PC-9 (cell line): ENCODE results near the gene RRBP1. TPM values are rescaled to one million over a fixed set of nuclear protein-coding genes. Genes with fewer than 3 reads are reported as not detected.

Experiments used
- BruUV-seq: library from RNA; stranded (reverse); fragments of 400-500 nt; replicated peaks from 2 replicates; lab custom pipeline; 2021; lab: Mats Ljungman, UMichigan
- CTCF ChIA-PET: fragments of 300-600 bp; sonication (Branson Sonifier 250); formaldehyde crosslinking; loops from one replicate; lab custom pipeline; 2022; ENCODE audit warnings: antibody characterized with exemption; lab: Charles Lee
- POLR2A ChIA-PET: fragments of 300-600 bp; sonication (Branson Sonifier 250); formaldehyde crosslinking; loops from one replicate; lab custom pipeline; 2022; ENCODE audit warnings: antibody characterized with exemption; ENCODE audit not compliant: unreplicated experiment; lab: Charles Lee
- DNase-seq, 2 experiments: peaks; one replicate each; pipeline versions ENCODE4 v3.0.0 to v3.0.0-alpha.2; 2015 to 2022; ENCODE audit warnings: mixed read lengths in 1 of 2
- H2AFZ ChIP-seq: fragments of 200-600 bp; sonication (generic); 2 replicates; pipeline ENCODE4 v1.8.1; 2017; ENCODE audit warnings: antibody characterized with exemption
- H3F3A ChIP-seq: fragments of 200-600 bp; sonication (generic); 2 replicates; pipeline ENCODE4 v1.8.1; 2017; ENCODE audit warnings: antibody characterized with exemption, mild to moderate bottlenecking, low read depth; ENCODE audit not compliant: insufficient read depth
- H3K27ac ChIP-seq: fragments of 200-600 bp; sonication (generic); 2 replicates; pipeline ENCODE4 v1.6.1; 2016; ENCODE audit warnings: mixed run types
- H3K27me3 ChIP-seq: fragments of 200-600 bp; sonication (generic); 2 replicates; pipeline ENCODE4 v1.6.1; 2016; ENCODE audit warnings: low read depth, mixed run types; ENCODE audit not compliant: insufficient read depth
- H3K36me3 ChIP-seq: fragments of 200-600 bp; sonication (generic); 2 replicates; pipeline ENCODE4 v1.6.1; 2016; ENCODE audit warnings: low read depth, mixed run types
- H3K4me1 ChIP-seq: fragments of 200-600 bp; sonication (generic); replicated peaks from 2 replicates; pipeline ENCODE4 v1.6.1; 2016; ENCODE audit warnings: mixed run types; ENCODE audit not compliant: insufficient read depth
- H3K4me2 ChIP-seq: fragments of 200-600 bp; sonication (generic); 2 replicates; pipeline ENCODE4 v1.6.1; 2017; ENCODE audit warnings: mixed run types
- H3K4me3 ChIP-seq: fragments of 200-600 bp; sonication (generic); 2 replicates; pipeline ENCODE4 v1.6.1; 2016; ENCODE audit warnings: mixed run types
- H3K79me2 ChIP-seq: fragments of 200-600 bp; sonication (generic); 2 replicates; pipeline ENCODE4 v1.6.1; 2017; ENCODE audit warnings: low read depth, mixed run types
- H3K9me2 ChIP-seq: fragments of 200-600 bp; sonication (generic); 2 replicates; pipeline ENCODE4 v1.8.1; 2017; ENCODE audit warnings: mild to moderate bottlenecking; ENCODE audit not compliant: insufficient read depth
- H3K9me3 ChIP-seq: fragments of 200-600 bp; sonication (generic); 2 replicates; pipeline ENCODE4 v1.8.1; 2016; ENCODE audit warnings: low read depth; ENCODE audit not compliant: insufficient read depth
- H4K20me1 ChIP-seq: fragments of 200-600 bp; sonication (generic); 2 replicates; pipeline ENCODE4 v1.8.1; 2017; ENCODE audit not compliant: insufficient read depth
- EZH2 ChIP-seq: fragments of 200-600 bp; sonication (generic); IDR thresholded peaks from 2 replicates; pipeline ENCODE4 v1.8.0; 2017; ENCODE audit warnings: antibody characterized with exemption, low read depth
- intact Hi-C: fragments of 100-400 bp; cut with micrococcal nuclease; formaldehyde crosslinking; loops from one replicate; pipeline ENCODE4 v1.10.0; 2022; ENCODE audit not compliant: unreplicated experiment
- total RNA-seq: library from RNA; stranded (reverse); gene quantifications from 2 replicates; pipeline ENCODE4 v1.2.3, GENCODE V29; 2021
- TF ChIP-seq, protein P1 (sequence below): fragments of 200-600 bp; sonication (generic); conservative IDR thresholded peaks from 2 replicates; pipeline ENCODE4 v1.6.1; 2017; ENCODE audit warnings: mixed run types, antibody characterized with exemption, mild to moderate bottlenecking, moderate library complexity

RRBP1 gene
- total RNA-seq, 1 experiment from 2014 or later = 144 TPM

DNA sequence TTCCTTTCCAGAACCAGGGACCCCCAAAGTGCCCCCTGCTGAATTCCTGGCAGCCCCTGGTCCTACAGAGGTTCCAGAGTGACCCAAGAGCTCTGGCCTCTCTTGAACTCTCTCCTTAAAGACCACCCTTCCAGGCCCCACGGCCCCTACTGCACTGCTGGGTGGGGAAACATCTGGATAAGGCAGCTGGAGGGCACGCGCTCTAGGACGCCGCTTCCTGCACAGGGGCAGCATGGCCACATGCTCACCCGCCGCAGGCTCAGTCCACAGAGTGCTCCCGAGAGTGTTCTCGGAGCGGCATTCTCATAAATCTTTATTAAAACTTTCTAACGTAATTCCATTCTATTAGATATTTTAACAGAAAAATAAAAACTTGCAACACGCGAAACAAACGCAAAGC, 37.0 kb downstream of the RRBP1 start:
- no peak overlapping the region for H3K27ac ChIP-seq
- POLR2A ChIA-PET = no interaction called here
- no peaks in the 10 kb centered on the region for H3K9me3 ChIP-seq
- no peaks in the 10 kb centered on the region for H3F3A ChIP-seq
- H3K4me3 ChIP-seq = no peak overlapping the region
- H4K20me1 ChIP-seq = peaks cover 26% of the 10 kb centered on the region
- H3K4me2 ChIP-seq = no peak overlapping the region
- no peaks in the 10 kb centered on the region for H3K4me1 ChIP-seq
- BruUV-seq = no TSS peak
- no peaks in the 10 kb centered on the region for H3K27me3 ChIP-seq
- no peak overlapping the region for H2AFZ ChIP-seq
- CTCF ChIA-PET = no interaction called here
- no peaks in the 10 kb centered on the region for H3K9me2 ChIP-seq
- DNase-seq = no peak
- intact Hi-C loops = no loop called here
- H3K36me3 ChIP-seq = no peaks in the 10 kb centered on the region
- TF ChIP-seq EZH2 = no peak
- TF ChIP-seq, protein P1, sequence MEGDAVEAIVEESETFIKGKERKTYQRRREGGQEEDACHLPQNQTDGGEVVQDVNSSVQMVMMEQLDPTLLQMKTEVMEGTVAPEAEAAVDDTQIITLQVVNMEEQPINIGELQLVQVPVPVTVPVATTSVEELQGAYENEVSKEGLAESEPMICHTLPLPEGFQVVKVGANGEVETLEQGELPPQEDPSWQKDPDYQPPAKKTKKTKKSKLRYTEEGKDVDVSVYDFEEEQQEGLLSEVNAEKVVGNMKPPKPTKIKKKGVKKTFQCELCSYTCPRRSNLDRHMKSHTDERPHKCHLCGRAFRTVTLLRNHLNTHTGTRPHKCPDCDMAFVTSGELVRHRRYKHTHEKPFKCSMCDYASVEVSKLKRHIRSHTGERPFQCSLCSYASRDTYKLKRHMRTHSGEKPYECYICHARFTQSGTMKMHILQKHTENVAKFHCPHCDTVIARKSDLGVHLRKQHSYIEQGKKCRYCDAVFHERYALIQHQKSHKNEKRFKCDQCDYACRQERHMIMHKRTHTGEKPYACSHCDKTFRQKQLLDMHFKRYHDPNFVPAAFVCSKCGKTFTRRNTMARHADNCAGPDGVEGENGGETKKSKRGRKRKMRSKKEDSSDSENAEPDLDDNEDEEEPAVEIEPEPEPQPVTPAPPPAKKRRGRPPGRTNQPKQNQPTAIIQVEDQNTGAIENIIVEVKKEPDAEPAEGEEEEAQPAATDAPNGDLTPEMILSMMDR = no peak
- H3K79me2 ChIP-seq = no peaks in the 10 kb centered on the region

DNA sequence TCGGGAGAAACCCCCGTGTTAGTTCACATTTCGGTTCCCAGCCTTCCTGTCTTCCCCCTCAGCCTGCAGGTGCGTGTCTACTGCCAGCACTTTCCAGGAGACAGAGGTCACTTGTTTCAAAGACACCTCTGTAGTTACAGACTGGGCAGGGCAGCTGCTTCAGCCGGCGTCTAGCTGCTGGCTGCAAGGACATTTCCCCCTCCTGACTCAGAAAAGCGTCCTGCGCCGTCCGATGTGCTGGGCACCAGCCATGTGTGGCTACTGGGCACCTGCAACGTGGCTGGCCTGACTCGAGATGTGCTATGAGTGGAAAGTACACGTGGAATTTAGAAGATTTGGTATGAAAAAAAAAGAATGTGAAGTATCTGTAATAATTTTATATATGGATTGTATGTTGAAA, 37.6 kb downstream of the RRBP1 start:
- no peak for DNase-seq
- Histone ChIP-seq H3K36me3 (no peaks in the 10 kb centered on the region), H3K27ac (no peak overlapping the region), H3K9me3 (no peaks in the 10 kb centered on the region), H4K20me1 (peaks cover 26% of the 10 kb centered on the region), H3K79me2 (no peaks in the 10 kb centered on the region), H3K4me1 (no peaks in the 10 kb centered on the region), H3K27me3 (no peaks in the 10 kb centered on the region), H3K4me2 (no peak overlapping the region), H3F3A (no peaks in the 10 kb centered on the region), H3K9me2 (no peaks in the 10 kb centered on the region), H3K4me3 (no peak overlapping the region), H2AFZ (no peak overlapping the region)
- POLR2A ChIA-PET = no interaction called here
- BruUV-seq = no TSS peak
- CTCF ChIA-PET = no interaction called here
- no peak for TF ChIP-seq EZH2
- TF ChIP-seq, protein P1 = no peak
- intact Hi-C loops = no loop called here

DNA sequence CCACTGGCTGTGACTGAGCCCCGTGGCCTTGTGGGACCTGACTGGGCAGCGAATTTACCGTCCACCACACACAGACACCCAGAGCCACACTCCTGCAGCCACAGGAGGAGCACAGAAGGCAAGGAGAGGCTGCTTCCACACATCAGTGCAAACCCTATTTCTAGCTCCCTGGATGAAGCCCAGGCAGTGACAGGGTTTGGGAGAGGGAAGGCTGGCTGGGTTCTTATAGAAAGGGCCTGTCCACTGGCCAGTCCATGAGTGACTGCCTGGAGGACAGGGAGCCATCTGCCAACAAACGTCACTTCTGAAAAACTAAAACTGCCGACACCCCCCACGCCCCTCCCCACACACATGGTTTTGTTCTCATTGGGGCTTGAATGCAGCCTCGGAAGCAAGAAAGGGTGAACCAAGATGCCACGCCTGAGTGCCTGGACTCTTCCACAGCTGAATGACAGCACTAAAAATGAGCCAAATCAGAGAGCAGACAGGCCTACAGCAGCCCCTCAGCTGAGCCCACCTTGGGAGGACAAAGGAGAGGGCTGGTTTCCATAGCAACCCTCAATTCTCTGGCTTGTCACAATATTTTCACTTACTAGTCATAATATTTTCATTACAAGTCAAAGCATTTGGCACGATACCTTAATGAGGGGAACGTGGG, 38.4 kb downstream of the RRBP1 start:
- Histone ChIP-seq H3K79me2 (no peaks in the 10 kb centered on the region), H3K4me1 (no peaks in the 10 kb centered on the region), H3K4me3 (no peak overlapping the region), H3K27me3 (no peaks in the 10 kb centered on the region), H3K27ac (no peak overlapping the region), H2AFZ (no peak overlapping the region), H3K4me2 (no peak overlapping the region), H3K9me3 (no peaks in the 10 kb centered on the region), H4K20me1 (peaks cover 22% of the 10 kb centered on the region), H3F3A (no peaks in the 10 kb centered on the region), H3K36me3 (no peaks in the 10 kb centered on the region), H3K9me2 (no peaks in the 10 kb centered on the region)
- BruUV-seq = no TSS peak
- ChIA-PET POLR2A (no interaction called here), CTCF (no interaction called here)
- TF ChIP-seq EZH2 = no peak
- TF ChIP-seq, protein P1 = no peak
- intact Hi-C loops = no loop called here
- no peak for DNase-seq
